ENCODE data around the gene INPP5A.
"Not testable (repeated sequence)": the region's sequence is repeated elsewhere in the genome, so short reads cannot be mapped to it uniquely, and the experiment has no call there.

The INPP5A gene

DNA sequence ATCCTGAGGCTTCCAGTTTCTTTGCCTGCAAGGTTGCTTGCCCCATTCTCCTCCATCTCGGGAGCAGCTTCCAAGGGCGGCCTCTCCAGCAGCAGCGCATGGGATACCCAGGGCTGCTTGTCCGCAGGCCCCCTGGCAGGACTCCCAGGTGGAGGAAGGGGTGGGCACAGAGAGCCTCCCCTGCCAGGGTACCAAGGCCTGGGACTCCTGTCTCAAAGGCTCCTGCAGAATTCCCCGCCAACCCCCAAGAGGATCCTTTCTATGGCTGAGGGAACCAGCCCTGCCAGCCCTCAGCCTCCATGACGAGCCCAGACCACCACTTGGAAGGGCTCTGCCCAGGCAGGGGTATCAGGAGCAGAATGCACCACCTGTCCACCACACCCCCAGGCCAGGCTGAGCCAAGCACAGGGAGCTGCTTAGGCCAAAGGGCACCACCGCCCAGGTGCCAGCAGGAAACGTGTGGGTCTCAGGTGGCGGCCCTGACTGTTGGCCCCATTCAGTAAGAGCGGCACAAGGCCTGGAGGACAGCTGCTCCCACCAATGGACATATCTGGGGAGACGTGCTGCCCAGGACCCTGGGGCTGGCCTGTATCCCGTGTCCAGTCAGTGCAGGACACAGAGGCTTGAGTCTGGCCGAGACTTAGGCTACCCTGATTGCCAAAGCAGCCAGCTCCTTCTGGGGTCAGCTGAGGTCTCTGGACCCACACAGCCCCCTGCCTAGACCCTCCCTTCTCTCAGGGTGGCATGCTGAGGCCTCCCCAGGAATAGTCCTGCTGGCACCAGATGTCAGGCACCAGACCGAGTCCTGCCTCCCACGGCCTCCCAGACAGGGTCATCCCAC, 33.8 kb upstream of the INPP5A start:
- no peak for DNase-seq (ENCODE audit: low spot score)

DNA sequence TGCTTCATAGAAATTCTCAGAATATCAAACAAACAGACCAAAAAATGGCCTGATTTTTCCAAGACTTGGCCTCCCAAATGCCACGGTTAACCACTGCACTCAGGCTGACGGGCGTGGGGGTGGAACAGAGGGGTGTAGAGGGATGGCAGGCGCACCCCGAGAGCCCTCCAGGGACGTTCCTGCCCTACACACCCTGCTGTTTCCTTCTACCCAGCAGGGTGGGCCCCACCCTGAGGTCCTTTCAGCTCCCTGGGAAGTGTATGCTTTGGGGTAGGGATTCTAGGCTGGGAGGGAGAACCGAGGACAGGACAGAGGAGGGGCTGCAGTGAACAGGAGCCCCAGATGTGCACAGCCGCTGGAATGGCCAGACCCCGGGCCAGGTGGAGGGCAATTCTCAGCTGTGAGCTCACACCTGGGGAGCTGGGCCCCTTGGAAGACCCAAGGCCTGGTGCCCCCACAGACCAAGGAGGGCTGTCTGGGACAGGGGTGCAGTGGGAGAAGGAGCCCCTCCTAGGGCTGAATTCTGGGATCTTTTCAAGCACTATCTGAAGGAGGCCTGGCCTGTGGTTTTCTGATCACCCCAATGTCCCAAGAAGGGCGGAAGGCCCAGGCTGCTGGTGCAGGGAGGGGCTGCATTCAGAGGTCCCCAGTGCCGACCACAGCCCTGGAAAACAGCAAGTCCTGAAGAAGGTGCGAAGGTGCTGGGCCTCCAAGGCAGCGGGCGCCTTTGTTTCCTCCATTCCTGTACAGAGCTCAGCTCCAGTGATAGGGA, 32.9 kb upstream of the INPP5A start:
- no peak for DNase-seq (ENCODE audit: low spot score)

GRCh38 chr10:132505546-132505945, 32.0 kb upstream of the INPP5A start:
- DNase-seq (ENCODE audit: low spot score) = not testable (repeated sequence)

GRCh38 chr10:132506711-132507408, 30.7 kb upstream of the INPP5A start:
- DNase-seq (ENCODE audit: low spot score) = no peak

DNA sequence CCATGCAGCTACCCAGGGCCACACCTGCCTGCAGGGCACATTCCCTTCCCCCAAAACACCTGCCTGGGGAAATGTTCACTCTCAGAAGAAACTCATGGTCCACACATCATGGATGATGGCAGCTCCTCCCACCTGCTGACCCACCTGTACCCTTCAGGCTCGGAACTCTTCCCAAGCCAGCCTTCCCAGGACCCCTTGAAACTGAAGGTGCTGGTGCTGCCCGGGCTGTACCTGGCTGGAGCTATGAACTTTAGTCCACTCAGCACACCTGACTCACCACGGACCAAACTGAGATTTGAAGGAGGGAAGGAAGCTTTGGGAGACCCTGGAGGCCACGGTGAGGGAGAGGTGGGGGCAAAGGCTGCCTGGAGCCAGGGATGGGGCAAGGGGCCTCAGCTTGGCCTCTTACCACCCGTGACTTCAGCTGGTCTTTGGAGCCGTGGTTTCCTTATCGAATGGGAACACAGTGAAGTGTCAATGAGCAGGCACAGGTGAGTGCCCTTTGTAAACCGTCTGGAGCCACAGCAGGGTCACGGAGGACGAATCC, 30.1 kb upstream of the INPP5A start:
- no peak for DNase-seq (ENCODE audit: low spot score)

DNA sequence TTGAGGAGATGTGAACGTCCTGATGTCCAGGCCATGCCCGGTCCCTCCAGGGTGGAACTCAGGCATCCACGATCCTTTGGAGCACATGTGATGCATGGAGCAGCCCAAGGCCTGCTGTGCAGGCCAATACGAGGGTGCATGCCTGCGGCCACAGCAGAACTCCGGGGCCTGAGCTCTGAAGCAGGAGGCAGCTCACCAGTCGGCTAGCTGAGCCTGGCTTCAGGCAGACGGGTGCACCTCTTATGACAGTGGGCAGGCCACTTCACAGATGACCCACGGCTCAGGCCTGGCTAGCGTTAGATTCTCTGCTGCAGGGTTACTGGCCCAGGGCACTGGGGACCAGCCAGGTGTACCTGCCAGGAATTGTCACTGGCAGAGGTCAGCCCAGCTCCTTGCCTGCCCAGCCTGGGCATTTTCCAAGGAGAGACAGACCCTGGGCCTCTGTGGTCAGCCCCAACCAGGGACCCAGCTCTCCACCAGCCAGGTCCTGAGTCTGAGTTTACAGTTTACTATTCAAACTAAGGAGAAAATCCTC, 29.6 kb upstream of the INPP5A start:
- DNase-seq (ENCODE audit: low spot score) = no peak

GRCh38 chr10:132508581-132509443, 28.8 kb upstream of the INPP5A start:
- no peak for DNase-seq (ENCODE audit: low spot score)

- no peak for DNase-seq (ENCODE audit: low spot score)
Measured at GRCh38 chr10:132509506-132510173, 27.9 kb upstream of the INPP5A start.

- DNase-seq (ENCODE audit: low spot score) = no peak
Measured at GRCh38 chr10:132510174-132510611, 27.4 kb upstream of the INPP5A start.

GRCh38 chr10:132511121-132512051, 26.2 kb upstream of the INPP5A start:
- DNase-seq (ENCODE audit: low spot score) = no peak

DNA sequence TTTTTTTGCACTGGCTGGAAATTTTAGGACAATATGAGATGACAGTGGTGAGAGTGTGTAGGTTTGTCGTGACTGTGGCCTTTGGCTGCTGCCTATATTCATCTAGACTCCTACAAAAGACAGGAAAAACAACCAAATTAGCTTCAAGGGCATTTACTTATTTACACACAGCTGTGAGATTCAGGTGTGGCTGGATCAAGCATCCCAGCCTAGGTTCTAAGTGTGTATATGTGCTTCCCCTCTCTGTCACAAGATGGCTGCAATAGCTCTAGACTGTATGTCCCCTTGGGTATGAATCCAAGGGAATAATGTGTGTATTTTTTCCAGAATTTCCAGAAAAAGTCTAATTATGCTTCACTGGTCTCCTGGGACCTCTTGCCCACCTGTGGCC, 25.5 kb upstream of the INPP5A start:
- DNase-seq (ENCODE audit: low spot score) = no peak

GRCh38 chr10:132512693-132513345, 24.8 kb upstream of the INPP5A start:
- DNase-seq (ENCODE audit: low spot score) = no peak

GRCh38 chr10:132514821-132515520, 22.6 kb upstream of the INPP5A start:
- DNase-seq (ENCODE audit: low spot score) = no peak

- DNase-seq (ENCODE audit: low spot score) = no peak
Measured at GRCh38 chr10:132515811-132516726, 21.5 kb upstream of the INPP5A start.

GRCh38 chr10:132516771-132517725, 20.5 kb upstream of the INPP5A start:
- peak; percentile 75 for DNase-seq (ENCODE audit: low spot score)

DNA sequence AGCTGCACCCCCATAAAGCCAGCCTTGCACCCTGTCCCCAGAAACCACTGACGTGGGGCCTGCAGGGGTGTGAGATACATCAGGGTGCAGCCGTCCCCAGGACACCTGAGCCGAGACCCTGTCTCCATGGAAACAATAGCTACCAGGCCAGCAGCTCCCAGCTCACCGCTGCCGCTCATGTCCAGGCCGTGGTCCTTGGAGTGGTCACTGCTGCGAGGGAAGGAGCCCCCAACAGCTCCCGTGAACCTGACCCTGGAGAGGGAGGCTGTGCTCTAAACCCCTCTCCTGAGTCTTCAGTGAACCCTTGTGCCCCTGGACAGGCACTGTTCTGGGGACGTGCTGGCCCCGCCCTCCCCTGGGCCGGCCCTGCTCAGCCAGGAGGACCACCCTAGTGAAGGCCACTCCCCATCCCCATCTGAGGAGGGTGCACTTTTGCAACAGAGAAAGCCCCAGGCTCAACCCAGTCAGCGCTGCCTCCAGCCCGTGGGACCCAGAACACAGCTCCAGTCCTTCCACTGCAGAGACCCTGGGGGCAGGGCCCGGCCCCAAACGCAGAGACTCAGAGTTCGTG, 19.6 kb upstream of the INPP5A start:
- DNase-seq (ENCODE audit: low spot score) = no peak

Data from COLO829 (cell line).